DND-41 (cell line): ENCODE data around the gene LNX1.

ENCODE experiments used
- ATAC-seq: fragments of 200-7000 bp; cut with Tn5 transposase; 3 replicates; pipeline ENCODE4 v1.9.1; 2021; ENCODE audit warnings: low read depth; ENCODE audit not compliant: insufficient read depth
- DNase-seq: peaks from one replicate; pipeline ENCODE4 v3.0.0-alpha.2; 2020
- H2AFZ ChIP-seq: 2 replicates; pipeline ENCODE4 v1.6.0; 2012; ENCODE audit warnings: low read depth, low read length
- H3K27ac ChIP-seq: 2 replicates; pipeline ENCODE4 v1.5.1; 2012; ENCODE audit warnings: low read length, inconsistent platforms
- H3K27me3 ChIP-seq: fragments of 200-600 bp; sonication (generic); 2 replicates; pipeline ENCODE4 v1.6.0; 2012; ENCODE audit warnings: low read length, mild to moderate bottlenecking, inconsistent platforms; ENCODE audit not compliant: insufficient read depth, poor library complexity
- H3K36me3 ChIP-seq: 2 replicates; pipeline ENCODE4 v1.5.1; 2012; ENCODE audit warnings: low read length, inconsistent platforms; ENCODE audit not compliant: insufficient read depth
- H3K4me1 ChIP-seq: 2 replicates; pipeline ENCODE4 v1.5.1; 2012; ENCODE audit warnings: mild to moderate bottlenecking, low read length; ENCODE audit not compliant: insufficient read depth
- H3K4me2 ChIP-seq: 2 replicates; pipeline ENCODE4 v1.6.0; 2012; ENCODE audit warnings: mild to moderate bottlenecking, moderate library complexity, low read length, inconsistent platforms; ENCODE audit not compliant: insufficient read depth
- H3K4me3 ChIP-seq, 2 experiments: fragments of 200-600 bp in 1 of 2; shearing (Covaris generic) in 1 of 2; 2 replicates each; pipeline ENCODE4 v1.5.1; 2012 to 2016; ENCODE audit warnings: inconsistent platforms in 2 of 2, low read length in 2 of 2, mild to moderate bottlenecking in 2 of 2, low read depth in 1 of 2, moderate library complexity in 1 of 2
- H3K79me2 ChIP-seq: 2 replicates; pipeline ENCODE4 v1.6.0; 2012; ENCODE audit warnings: low read length, inconsistent platforms; ENCODE audit not compliant: insufficient read depth
- H3K9ac ChIP-seq: 2 replicates; pipeline ENCODE4 v1.6.0; 2012; ENCODE audit warnings: low read depth, mild to moderate bottlenecking, inconsistent platforms, low read length, moderate library complexity
- H3K9me3 ChIP-seq: 2 replicates; pipeline ENCODE4 v1.5.1; 2012; ENCODE audit warnings: low read length, moderate library complexity, mild to moderate bottlenecking, inconsistent platforms; ENCODE audit not compliant: insufficient read depth, severe bottlenecking
- H4K20me1 ChIP-seq: 2 replicates; pipeline ENCODE4 v1.6.0; 2012; ENCODE audit warnings: low read length; ENCODE audit not compliant: insufficient read depth
- EZH2 ChIP-seq: IDR thresholded peaks from 3 replicates; pipeline ENCODE4 v1.6.1; 2012; ENCODE audit warnings: borderline replicate concordance, low read depth, mild to moderate bottlenecking, moderate library complexity, low read length, inconsistent platforms; ENCODE audit not compliant: severe bottlenecking
- TF ChIP-seq, protein P1 (sequence below): IDR thresholded peaks from 2 replicates; pipeline ENCODE4 v1.5.1; 2012; ENCODE audit warnings: borderline replicate concordance, low read length, moderate library complexity, mild to moderate bottlenecking; ENCODE audit not compliant: poor library complexity, severe bottlenecking; ENCODE audit errors: extremely low read depth

The LNX1 gene

DNA sequence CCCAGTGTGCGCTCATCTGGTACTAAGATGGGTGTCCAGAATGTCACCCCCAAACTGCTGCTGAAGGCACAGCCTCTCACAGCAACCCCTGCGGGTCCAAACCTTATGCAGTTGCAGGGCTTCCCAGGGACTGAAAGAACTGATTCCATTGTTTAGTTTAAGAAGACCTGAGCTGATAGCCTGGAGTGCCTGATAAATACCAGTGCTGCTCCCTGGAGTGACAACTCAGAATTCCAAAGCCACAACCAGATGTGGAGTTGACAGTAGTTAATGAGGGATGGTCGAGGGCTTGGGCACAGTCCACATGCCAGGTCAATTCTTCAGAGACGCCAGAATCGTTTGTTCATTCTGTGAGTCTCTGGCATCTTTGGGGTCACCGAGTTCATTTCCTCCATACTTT, 71.2 kb downstream of the LNX1 start:
- ATAC-seq (no peak), DNase-seq (no peak)

DNA sequence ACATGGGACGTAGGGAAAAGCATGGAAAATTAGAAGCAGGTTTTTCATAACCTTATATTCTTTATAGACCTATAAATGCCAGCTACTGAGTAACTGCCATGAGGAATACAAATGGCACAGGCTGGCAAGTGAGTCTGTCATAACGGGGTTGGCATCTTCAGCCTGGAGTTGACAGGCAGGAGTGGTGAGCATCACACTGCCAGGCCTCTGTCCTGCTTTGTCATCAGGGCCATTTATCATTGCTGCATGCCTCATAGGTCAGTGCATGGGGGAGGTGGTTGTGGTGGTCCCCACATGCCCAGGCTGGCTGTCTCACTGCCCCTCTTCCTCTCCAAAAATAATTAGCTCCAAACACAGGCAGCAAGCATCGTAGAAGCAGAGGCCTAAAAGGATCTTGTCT, 72.5 kb downstream of the LNX1 start:
- Histone ChIP-seq H3K36me3 (no peaks in the 10 kb centered on the region), H4K20me1 (no peaks in the 10 kb centered on the region), H3K27me3 (no peaks in the 10 kb centered on the region), H3K4me1 (no peaks in the 10 kb centered on the region), H2AFZ (no peak overlapping the region), H3K79me2 (no peaks in the 10 kb centered on the region), H3K27ac (no peak overlapping the region), H3K4me2 (no peak overlapping the region), H3K9me3 (no peaks in the 10 kb centered on the region), H3K4me3 (no peak overlapping the region), H3K9ac (no peak overlapping the region)
- no peak for DNase-seq
- ATAC-seq, result no peak
- TF ChIP-seq, protein P1, sequence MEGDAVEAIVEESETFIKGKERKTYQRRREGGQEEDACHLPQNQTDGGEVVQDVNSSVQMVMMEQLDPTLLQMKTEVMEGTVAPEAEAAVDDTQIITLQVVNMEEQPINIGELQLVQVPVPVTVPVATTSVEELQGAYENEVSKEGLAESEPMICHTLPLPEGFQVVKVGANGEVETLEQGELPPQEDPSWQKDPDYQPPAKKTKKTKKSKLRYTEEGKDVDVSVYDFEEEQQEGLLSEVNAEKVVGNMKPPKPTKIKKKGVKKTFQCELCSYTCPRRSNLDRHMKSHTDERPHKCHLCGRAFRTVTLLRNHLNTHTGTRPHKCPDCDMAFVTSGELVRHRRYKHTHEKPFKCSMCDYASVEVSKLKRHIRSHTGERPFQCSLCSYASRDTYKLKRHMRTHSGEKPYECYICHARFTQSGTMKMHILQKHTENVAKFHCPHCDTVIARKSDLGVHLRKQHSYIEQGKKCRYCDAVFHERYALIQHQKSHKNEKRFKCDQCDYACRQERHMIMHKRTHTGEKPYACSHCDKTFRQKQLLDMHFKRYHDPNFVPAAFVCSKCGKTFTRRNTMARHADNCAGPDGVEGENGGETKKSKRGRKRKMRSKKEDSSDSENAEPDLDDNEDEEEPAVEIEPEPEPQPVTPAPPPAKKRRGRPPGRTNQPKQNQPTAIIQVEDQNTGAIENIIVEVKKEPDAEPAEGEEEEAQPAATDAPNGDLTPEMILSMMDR, result no peak
- no peak for TF ChIP-seq EZH2

More for the DNA sequence above, 71.2 kb downstream of the LNX1 start:
- no peak for TF ChIP-seq EZH2
- TF ChIP-seq, protein P1, result no peak
- H3K4me1 ChIP-seq, result no peaks in the 10 kb centered on the region
- no peaks in the 10 kb centered on the region for H3K36me3 ChIP-seq
- no peaks in the 10 kb centered on the region for H3K79me2 ChIP-seq
- H2AFZ ChIP-seq, result no peak overlapping the region
- no peaks in the 10 kb centered on the region for H3K9me3 ChIP-seq
- H3K27ac ChIP-seq, result no peak overlapping the region
- H3K27me3 ChIP-seq, result no peaks in the 10 kb centered on the region
- no peak overlapping the region for H3K4me2 ChIP-seq
- H3K9ac ChIP-seq, result no peak overlapping the region
- no peaks in the 10 kb centered on the region for H4K20me1 ChIP-seq
- no peak overlapping the region for H3K4me3 ChIP-seq

DNA sequence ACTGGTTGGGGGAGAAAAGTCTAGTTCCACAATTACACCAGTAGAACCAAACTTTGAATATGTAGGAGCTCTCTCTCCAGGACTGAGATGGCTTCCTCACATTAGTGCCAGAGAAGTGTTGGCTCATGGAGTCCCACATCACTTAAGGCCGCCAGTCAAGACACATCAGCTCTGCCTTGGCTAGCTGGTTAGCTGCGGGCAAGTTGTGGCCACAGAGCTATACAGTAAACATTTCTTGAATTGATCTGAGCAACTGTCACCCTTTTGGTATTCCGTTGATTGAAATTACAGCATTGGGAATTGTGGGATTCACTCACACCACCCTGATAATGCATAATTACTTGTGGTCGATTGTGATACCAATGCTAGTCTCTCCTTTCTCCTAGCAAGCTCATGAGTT, 76.2 kb downstream of the LNX1 start:
- H2AFZ ChIP-seq, result no peak overlapping the region
- H3K4me1 ChIP-seq, result no peaks in the 10 kb centered on the region
- ATAC-seq (no peak), DNase-seq (no peak)
- no peak overlapping the region for H3K4me3 ChIP-seq
- H3K79me2 ChIP-seq, result no peaks in the 10 kb centered on the region
- H4K20me1 ChIP-seq, result no peaks in the 10 kb centered on the region
- H3K27ac ChIP-seq, result no peak overlapping the region
- no peaks in the 10 kb centered on the region for H3K36me3 ChIP-seq
- H3K9ac ChIP-seq, result no peak overlapping the region
- no peaks in the 10 kb centered on the region for H3K9me3 ChIP-seq
- no peaks in the 10 kb centered on the region for H3K27me3 ChIP-seq
- no peak overlapping the region for H3K4me2 ChIP-seq
- TF ChIP-seq EZH2, result no peak
- TF ChIP-seq, protein P1, result no peak

DNA sequence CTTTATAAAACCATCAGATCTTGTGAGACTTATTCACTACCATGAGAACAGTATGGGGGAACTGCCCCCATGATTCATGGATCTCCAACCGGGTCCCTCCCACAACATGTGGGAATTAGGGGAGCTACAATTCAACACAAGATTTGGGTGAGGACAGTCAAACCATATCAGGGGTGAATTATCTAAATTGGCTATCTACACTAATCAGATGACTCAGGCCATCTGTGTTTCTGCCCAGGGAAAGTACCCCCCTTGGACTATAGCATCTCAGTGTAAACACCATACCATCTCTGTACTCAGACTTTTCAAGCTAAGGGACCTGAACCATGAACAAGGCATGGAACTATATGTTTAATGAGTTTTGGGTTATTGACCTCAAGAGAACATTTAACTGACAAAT, 76.8 kb downstream of the LNX1 start:
- Histone ChIP-seq H3K4me1 (no peaks in the 10 kb centered on the region), H2AFZ (no peak overlapping the region), H3K27ac (no peak overlapping the region), H3K79me2 (no peaks in the 10 kb centered on the region), H3K4me2 (no peak overlapping the region), H3K4me3 (no peak overlapping the region), H3K9ac (no peak overlapping the region), H3K9me3 (no peaks in the 10 kb centered on the region), H4K20me1 (no peaks in the 10 kb centered on the region), H3K27me3 (no peaks in the 10 kb centered on the region), H3K36me3 (no peaks in the 10 kb centered on the region)
- no peak for DNase-seq
- ATAC-seq, result no peak
- TF ChIP-seq EZH2, result no peak
